GM18502 (cell line): ENCODE results near the gene SLC46A2.

Experiments
- ATAC-seq: cut with Tn5 transposase; IDR thresholded peaks from one replicate; pipeline ENCODE4 v1.9.1; 2021; ENCODE audit warnings: mild to moderate bottlenecking; ENCODE audit not compliant: unreplicated experiment, poor library complexity

Gene SLC46A2

GRCh38 chr9:112890106-112891081 lies at the start of gene SLC46A2:
SLC46A2 (minus strand) TSS chr9:112890876; CDS start chr9:112890681, 195 bp downstream.
- ATAC-seq = no peak

GRCh38 chr9:112939418-112939817 lies 48.7 kb upstream of the SLC46A2 start:
- ATAC-seq = no peak

DNA sequence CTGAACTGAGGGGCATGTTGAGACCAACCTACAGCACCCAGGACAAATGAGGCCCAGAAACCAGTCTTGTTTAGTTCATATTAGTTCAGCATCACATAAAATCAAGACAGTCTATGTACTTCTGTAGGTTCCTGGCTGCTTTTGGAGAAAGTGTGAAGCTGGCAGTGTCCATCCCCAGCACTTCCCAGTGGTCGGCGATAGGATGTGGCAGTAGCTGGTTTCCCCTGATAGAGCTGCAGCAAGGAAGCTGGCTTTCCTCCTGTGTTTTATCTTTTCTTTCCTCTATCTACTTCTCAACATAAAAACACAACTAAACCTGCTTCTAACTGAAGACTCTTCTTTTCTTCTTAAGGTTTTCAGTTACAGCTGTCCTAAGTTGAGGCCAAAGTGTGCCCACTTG lies 43.0 kb upstream of the SLC46A2 start:
- no peak for ATAC-seq

DNA sequence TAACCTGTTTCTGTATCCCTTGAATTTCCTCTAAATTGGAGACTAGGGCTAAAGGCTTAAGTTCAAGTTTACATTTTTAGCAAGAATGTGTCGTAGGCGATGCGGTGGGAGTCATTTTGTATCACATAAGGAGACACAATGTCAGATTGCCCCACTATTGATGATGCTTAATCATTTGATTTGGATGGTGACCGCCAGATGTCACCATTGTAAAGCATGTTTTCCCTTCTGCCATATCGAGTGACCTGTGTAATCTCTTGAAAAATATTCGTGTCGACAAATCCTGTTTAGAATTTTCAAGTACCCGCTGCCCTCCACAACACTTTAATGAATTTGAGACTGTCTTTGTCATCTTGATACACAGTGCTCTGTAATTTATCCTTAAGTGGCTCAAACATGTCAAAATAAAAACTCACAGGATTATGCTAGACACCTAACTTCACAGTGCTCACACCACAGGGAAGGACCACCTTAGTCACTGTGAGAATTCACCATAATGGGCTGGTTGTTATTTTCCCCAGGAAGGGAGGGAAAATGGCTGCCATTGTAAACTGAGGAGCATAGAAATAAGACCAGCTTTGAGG lies 34.5 kb upstream of the SLC46A2 start:
- ATAC-seq = no peak

DNA sequence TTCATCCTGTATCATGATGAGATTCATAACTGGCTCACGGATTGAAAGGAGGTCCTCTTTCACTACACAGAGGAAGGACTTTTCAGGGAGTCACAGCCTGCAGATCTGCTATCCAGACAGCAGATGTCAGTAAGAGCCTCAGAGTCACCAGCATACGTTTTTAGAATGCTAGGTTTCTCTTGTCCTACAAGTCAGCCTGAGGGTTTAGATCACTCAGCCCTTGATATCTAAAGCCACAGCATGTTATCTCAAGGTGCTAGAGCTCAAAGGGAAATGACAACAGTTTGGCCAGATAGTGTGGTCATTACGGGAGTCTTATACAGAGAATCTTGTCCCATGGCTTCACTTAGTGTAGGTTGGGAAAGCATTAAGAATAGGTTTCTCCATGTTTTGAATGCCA lies 30.9 kb upstream of the SLC46A2 start:
- no peak for ATAC-seq

DNA sequence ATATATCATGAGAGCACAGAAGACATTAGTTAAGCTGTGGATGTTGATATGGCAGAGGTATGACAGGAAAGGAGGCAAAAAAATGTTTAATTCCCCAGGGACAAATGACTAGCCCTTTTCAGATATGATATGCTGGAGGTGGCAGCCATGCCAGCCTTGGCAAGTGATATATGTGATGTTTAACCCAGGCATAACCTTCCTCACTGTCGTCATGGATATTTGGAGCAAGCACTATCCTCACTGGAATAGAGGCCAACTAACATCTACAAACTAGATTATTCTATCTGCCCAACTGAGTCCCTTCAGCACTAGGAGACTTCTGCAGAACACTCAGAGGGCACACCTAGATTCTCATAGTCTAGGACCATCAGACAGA lies 27.3 kb upstream of the SLC46A2 start:
- ATAC-seq = no peak

DNA sequence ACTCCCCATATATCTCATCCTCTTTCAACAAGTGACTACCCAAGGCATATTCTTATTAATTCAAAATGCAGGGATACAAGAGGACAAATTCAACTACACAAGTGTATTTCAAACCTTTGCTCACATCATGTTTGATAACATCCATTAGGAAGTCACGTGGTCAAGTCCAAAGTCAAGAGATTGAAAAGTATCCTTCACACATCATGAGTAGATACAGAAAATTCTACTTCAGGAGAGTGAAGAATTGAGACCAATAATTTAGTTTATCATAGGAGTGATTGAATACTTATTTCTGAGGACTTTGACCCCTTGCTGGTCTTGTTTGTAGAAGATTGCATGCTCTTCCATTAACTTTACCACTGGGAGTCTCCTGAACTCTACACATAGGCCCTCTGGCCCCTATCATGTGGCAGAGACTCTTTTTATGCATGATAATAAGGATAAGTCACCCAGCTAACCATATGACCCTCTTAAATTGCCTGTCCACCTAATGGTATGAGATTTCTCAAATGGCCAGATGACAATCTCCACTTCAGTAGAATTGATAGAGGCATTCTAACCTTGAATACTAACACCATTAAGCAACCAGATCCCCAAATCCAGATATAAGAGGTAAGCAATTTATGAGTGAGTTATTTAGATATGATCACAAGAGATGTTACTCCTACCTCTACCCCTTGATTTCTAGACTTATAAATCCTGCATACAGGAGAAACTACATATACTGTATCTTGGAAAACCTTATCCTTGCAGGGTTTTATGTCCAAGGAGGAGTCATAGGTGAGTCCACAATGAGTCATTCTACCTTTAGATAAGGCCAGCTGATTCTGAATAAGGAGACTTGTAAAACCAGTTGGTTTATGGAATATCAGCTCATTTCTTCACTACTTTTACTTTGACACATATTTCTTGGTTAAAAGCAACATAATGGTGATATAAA lies 26.6 kb upstream of the SLC46A2 start:
- ATAC-seq = no peak

- no peak for ATAC-seq
Measured at GRCh38 chr9:112914524-112914923, 23.8 kb upstream of the SLC46A2 start.

DNA sequence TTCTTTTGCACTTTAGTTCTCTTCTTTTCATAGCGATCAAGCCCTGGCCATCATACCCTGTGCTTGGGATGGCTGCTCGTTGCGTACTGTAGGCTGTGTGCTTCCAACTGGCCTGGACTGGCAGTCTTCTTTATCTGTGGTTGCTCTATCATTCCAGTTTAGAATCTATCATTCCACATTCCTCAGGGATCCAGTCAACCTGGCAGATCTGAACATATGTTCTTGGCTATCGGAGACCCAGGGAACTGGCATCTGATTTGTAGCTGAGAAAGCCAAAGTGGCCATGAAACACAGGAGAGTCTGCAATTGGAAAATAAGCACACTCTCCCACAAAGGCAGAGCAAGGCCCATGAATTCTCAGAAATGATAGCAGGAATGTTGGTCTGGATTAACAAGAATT lies 22.6 kb upstream of the SLC46A2 start:
- no peak for ATAC-seq

GRCh38 chr9:112912636-112913035 lies 22.0 kb upstream of the SLC46A2 start:
- no peak for ATAC-seq

- no peak for ATAC-seq
Measured at GRCh38 chr9:112911736-112912135, 21.1 kb upstream of the SLC46A2 start.

GRCh38 chr9:112905084-112905483 lies 14.4 kb upstream of the SLC46A2 start:
- no peak for ATAC-seq

DNA sequence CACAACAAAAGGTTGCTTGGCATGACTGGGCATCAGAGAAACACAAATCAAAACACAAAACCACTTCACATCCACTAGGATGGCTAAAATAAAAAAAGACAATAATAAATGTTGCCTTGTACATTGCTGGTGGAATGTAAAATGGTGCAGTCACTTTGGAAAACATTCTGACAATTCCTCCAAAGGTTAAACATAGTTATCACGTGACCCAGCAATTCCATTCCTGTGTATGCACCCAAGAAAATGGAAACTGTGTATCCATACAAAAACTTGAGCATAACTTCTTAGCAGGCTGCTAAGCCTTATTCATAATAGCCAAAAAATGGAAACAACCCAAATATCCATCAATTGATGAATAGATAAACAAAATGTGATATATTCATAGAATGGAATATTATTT lies 10.2 kb upstream of the SLC46A2 start:
- ATAC-seq = no peak

DNA sequence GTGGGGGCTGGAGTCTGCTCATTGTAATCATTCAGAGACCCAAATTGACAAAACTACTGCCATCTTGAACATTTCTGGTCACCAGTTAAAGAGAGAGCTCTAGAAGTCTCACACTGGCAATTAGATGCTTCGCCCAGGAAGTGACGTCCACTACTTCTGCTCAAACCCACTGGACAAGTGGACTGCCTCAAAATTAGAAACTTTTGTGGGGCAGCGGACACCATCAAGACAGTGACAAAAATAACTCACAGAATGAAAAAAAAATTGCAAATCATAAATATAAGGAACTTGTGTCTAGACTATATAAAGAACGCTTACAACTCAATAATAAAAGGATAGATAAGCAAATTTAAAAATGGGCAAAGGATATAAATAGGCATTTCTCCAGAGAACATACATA lies 9.8 kb upstream of the SLC46A2 start:
- ATAC-seq = no peak

DNA sequence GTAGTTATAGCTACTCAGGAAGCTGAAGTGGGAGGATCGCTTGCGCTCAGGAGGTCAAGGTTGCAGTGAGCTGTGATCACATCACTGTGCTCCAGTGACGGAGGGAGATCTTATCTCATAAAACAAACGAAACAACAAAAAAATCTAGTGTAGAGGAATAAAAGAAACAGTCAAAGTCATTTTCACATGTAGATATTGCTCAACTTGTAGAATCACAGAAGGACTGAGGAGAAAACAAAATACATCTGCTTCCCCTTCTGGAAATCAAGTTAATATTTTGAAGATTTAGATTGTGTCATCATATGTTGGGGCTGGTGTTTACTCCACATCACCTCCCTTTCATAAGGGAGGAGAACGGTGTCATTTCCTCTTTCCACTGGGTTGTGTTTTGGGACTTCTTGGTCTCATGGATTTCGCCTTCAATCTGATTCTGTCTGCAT lies 8.2 kb upstream of the SLC46A2 start:
- ATAC-seq = no peak

- ATAC-seq = no peak
Measured at GRCh38 chr9:112896131-112896530, 5.5 kb upstream of the SLC46A2 start.

DNA sequence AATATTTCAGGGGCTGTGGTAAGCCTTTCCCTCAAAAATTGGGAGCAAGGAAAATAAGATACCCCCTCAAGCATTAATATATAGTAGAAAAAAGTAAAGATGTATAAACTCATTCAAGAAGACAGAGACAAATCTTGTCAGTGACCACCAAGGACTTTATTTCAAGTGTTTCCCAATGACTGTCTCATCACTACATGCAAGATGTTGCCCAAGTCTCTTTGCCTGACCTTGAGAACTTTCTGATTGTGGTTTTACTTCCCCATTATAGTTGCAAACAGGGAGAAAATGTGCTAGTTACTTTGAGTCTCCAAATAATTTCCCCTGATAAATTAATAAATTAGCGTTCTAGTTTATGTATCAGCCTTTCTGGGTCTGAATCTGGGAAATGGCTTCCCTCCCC lies 4.0 kb upstream of the SLC46A2 start:
- ATAC-seq = no peak

GRCh38 chr9:112894041-112894440 lies 3.4 kb upstream of the SLC46A2 start:
- no peak for ATAC-seq

DNA sequence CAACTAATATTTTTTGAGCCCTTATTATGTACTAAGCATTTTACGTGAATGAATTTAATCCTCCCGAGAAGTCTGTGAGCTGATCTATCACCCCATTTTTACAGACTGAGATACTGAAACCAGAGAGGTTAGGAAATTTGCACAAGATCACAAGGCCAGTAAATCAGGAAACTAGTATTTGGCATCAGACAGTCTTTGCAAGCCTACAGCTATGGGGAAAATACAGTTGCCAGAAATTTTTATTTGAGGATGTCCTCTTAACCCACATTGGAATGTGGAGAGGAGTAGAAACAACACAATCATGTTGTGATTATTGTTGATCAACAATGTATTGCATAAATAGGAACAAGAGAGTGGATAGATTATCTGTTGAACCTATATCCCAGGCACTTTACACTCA lies 2.3 kb upstream of the SLC46A2 start:
- no peak for ATAC-seq

DNA sequence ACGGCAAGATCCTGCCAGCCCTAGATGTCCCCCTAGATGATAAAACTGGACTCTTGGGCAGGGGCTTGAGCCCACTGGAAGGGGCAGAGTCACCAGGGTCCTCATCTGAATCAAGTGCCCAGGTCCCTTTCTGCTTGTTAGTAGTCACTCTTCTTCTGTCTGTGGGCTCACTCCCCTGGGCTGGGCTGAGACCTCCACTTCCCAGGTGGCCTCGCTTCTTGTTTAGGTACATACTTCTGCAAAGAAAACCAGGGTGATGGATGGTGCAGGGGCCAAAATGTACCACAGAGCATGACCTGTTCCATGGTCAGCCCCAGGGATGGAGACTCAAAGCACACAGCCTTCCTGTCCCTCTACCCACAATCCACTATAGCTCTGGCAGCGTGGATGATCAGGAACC lies 845 bp upstream of the SLC46A2 start:
- no peak for ATAC-seq

DNA sequence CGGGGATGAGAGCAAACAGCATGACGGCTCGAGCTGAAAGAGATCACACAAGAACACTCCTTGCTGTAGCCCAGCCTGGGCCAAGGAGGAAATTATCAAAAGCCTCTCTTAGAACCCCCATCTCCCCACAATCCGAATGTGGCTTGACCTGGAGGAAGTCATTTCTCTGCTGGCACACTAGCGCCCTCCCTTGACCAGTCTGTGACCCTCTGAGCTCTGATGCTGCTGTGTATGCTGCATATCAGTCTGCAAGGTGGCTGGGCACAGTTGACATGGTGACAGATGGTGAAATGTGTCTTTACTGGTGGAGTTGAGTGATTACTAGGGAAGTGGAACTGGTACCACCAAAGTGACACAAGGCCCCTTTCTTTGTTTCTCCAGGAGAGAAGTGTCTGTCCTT lies 3.3 kb downstream of the SLC46A2 start:
- no peak for ATAC-seq
